Vagina (tissue), 2 donors: ENCODE results near the gene POMGNT2. TPM values are rescaled to one million over a fixed set of nuclear protein-coding genes. Genes with fewer than 3 reads are reported as not detected.

Experiments
- DNase-seq, 2 donors: peaks; one replicate each; pipeline ENCODE4 v3.0.0-alpha.2; 2017; ENCODE audit errors: extremely low spot score in 2 of 2
- H3K27ac ChIP-seq: fragments of 200-600 bp; sonication (generic); one replicate; pipeline ENCODE4 v1.5.1; 2019
- H3K27me3 ChIP-seq: fragments of 200-600 bp; sonication (generic); one replicate; pipeline ENCODE4 v1.5.1; 2019
- H3K36me3 ChIP-seq, 2 donors: fragments of 200-600 bp; sonication (generic); one replicate each; pipeline ENCODE4 v1.5.1; 2017 to 2019
- H3K4me1 ChIP-seq: fragments of 200-600 bp; sonication (generic); one replicate; pipeline ENCODE4 v1.5.1; 2019
- H3K4me3 ChIP-seq, 2 donors: fragments of 200-600 bp; sonication (generic); 1 replicate in 1 of 2; 2 replicates in 1 of 2; pipeline ENCODE4 v1.5.1; 2016 to 2019
- H3K9me3 ChIP-seq: fragments of 200-600 bp; sonication (generic); one replicate; pipeline ENCODE4 v1.5.1; 2019
- POLR2A ChIP-seq, 2 donors: fragments of 450-650 bp; IDR thresholded peaks; one replicate each; pipeline ENCODE4 v1.6.1; 2017; ENCODE audit warnings: antibody characterized with exemption in 2 of 2, mild to moderate bottlenecking in 2 of 2, moderate library complexity in 2 of 2
- POLR2AphosphoS5 ChIP-seq, 2 donors: sonication (generic); formaldehyde crosslinking; IDR thresholded peaks; one replicate each; pipeline ENCODE4 v1.9.0; 2017; ENCODE audit warnings: antibody characterized with exemption in 2 of 2, mild to moderate bottlenecking in 2 of 2, low read depth in 1 of 2; ENCODE audit not compliant: insufficient read depth in 1 of 2
- intact Hi-C: fragments of 100-400 bp; cut with DNase I; formaldehyde crosslinking; loops from one replicate; pipeline ENCODE4 v1.15.1; 2023
- total RNA-seq: library from RNA; depleted of rRNA; stranded (reverse); fragments of >200 nt; gene quantifications from one replicate; pipeline ENCODE4 v1.2.3, GENCODE V29; 2016
- TF ChIP-seq, protein P1 (sequence below), 3 experiments: fragments of 450-650 bp in 2 of 3; fragments of 200-600 bp in 1 of 3; sonication (generic) in 1 of 3; IDR thresholded peaks; one replicate each; pipeline ENCODE4 v1.5.1; 2017 to 2019; ENCODE audit warnings: antibody characterized with exemption in 3 of 3, mild to moderate bottlenecking in 2 of 3, moderate library complexity in 2 of 3

POMGNT2 gene
- total RNA-seq, 1 donor from 2014 or later = 26.8 TPM

DNA sequence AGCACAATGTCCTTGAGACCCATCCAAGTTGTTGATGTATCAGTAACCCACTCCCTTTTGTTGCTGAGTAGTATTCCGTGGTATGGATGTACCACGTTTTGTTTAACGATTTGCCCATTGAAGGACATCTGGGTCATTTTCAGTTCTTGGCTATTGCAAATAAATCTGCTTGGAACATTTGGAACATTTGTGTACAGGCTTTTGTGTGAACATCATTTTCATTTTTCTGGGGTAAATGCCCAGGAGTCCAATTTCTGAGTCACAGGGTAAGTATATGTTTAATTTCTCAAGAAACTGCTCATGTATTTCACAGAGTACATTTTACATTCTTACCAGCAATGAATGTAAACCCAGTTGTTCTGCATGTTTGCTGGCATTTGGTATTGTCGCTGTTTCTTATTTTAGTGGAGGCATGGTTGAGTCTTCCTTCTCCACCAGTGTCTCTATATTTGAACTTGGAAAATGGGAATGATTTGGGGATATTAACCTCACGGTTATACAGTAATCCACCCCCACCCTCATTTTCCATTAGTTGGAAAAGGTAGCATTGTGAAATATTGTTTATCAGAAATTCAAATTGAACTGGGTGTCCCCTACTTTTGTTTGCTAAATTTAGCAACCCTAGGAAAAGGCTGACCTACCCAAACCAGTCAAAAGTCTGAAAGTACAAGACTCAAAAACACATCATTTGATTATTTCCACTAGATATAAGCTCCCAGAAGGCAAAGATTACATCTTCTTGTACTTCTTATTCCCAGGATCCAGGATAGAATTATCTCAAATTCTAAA, 30.8 kb downstream of the POMGNT2 start:
- H3K27me3 ChIP-seq = no peaks in the 10 kb centered on the region
- H3K4me3 ChIP-seq = no peak overlapping the region
- H3K36me3 ChIP-seq = peaks cover 0 to 9% of the 10 kb centered on the region in 2 donors
- DNase-seq = no peak
- no peak for TF ChIP-seq POLR2AphosphoS5 (IDR thresholded peaks at IDR 0.05; ENCODE audit: insufficient read depth in 1 of 2, low read depth in 1 of 2)
- H3K9me3 ChIP-seq = no peaks in the 10 kb centered on the region
- H3K27ac ChIP-seq = no peak overlapping the region
- intact Hi-C loops = no loop called here
- H3K4me1 ChIP-seq = no peaks in the 10 kb centered on the region

- Histone ChIP-seq H3K27me3 (no peaks in the 10 kb centered on the region), H3K4me3 (no peak overlapping the region), H3K9me3 (no peaks in the 10 kb centered on the region), H3K4me1 (no peaks in the 10 kb centered on the region), H3K36me3 (peaks cover 0 to 3% of the 10 kb centered on the region in 2 donors), H3K27ac (no peak overlapping the region)
- TF ChIP-seq POLR2A (IDR thresholded peaks at IDR 0.05) (no peak), POLR2AphosphoS5 (IDR thresholded peaks at IDR 0.05; ENCODE audit: insufficient read depth in 1 of 2, low read depth in 1 of 2) (no peak)
- TF ChIP-seq, protein P1, sequence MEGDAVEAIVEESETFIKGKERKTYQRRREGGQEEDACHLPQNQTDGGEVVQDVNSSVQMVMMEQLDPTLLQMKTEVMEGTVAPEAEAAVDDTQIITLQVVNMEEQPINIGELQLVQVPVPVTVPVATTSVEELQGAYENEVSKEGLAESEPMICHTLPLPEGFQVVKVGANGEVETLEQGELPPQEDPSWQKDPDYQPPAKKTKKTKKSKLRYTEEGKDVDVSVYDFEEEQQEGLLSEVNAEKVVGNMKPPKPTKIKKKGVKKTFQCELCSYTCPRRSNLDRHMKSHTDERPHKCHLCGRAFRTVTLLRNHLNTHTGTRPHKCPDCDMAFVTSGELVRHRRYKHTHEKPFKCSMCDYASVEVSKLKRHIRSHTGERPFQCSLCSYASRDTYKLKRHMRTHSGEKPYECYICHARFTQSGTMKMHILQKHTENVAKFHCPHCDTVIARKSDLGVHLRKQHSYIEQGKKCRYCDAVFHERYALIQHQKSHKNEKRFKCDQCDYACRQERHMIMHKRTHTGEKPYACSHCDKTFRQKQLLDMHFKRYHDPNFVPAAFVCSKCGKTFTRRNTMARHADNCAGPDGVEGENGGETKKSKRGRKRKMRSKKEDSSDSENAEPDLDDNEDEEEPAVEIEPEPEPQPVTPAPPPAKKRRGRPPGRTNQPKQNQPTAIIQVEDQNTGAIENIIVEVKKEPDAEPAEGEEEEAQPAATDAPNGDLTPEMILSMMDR (IDR thresholded peaks at IDR 0.05) = no peak
- no peak for DNase-seq
- intact Hi-C loops = no loop called here
Measured at GRCh38 chr3:43074482-43074881, 31.4 kb downstream of the POMGNT2 start.

GRCh38 chr3:43073836-43074220, 32.1 kb downstream of the POMGNT2 start:
- no peak for TF ChIP-seq POLR2AphosphoS5 (IDR thresholded peaks at IDR 0.05; ENCODE audit: insufficient read depth in 1 of 2, low read depth in 1 of 2)
- no peak for TF ChIP-seq POLR2A (IDR thresholded peaks at IDR 0.05)
- TF ChIP-seq, protein P1 (IDR thresholded peaks at IDR 0.05) = no peak
- Histone ChIP-seq H3K27ac (no peak overlapping the region), H3K36me3 (no peaks in the 10 kb centered on the region), H3K4me3 (no peak overlapping the region), H3K9me3 (no peaks in the 10 kb centered on the region), H3K27me3 (no peaks in the 10 kb centered on the region), H3K4me1 (no peaks in the 10 kb centered on the region)
- DNase-seq = peak in 1 of 2 donors; percentile 76
- intact Hi-C loops = loop anchor here (2.0 kb wide), 1 partner anchor 17 kb away; no protein-coding TSS in a partner anchor

- Histone ChIP-seq H3K9me3 (no peaks in the 10 kb centered on the region), H3K27me3 (no peaks in the 10 kb centered on the region), H3K4me1 (no peaks in the 10 kb centered on the region), H3K36me3 (no peaks in the 10 kb centered on the region), H3K27ac (no peak overlapping the region), H3K4me3 (no peak overlapping the region)
- TF ChIP-seq POLR2AphosphoS5 (IDR thresholded peaks at IDR 0.05; ENCODE audit: insufficient read depth in 1 of 2, low read depth in 1 of 2) (no peak), POLR2A (IDR thresholded peaks at IDR 0.05) (no peak)
- TF ChIP-seq, protein P1 (IDR thresholded peaks at IDR 0.05) = no peak
- intact Hi-C loops = loop anchor here (2.0 kb wide), 1 partner anchor 16 kb away; no protein-coding TSS in a partner anchor
- peak; percentile 74 to 82 for DNase-seq
Measured at GRCh38 chr3:43073116-43073835, 32.6 kb downstream of the POMGNT2 start.

- DNase-seq = peak; percentile 65 to 67
- no peak overlapping the region for H3K27ac ChIP-seq
- H3K4me3 ChIP-seq = no peak overlapping the region
- no peaks in the 10 kb centered on the region for H3K36me3 ChIP-seq
- no peaks in the 10 kb centered on the region for H3K4me1 ChIP-seq
- no peak for TF ChIP-seq POLR2AphosphoS5 (IDR thresholded peaks at IDR 0.05; ENCODE audit: insufficient read depth in 1 of 2, low read depth in 1 of 2)
- TF ChIP-seq, protein P1 (IDR thresholded peaks at IDR 0.05) = no peak
- TF ChIP-seq POLR2A (IDR thresholded peaks at IDR 0.05) = no peak
- intact Hi-C loops = loop anchor here (2.0 kb wide), 1 partner anchor 16 kb away; no protein-coding TSS in a partner anchor
- H3K27me3 ChIP-seq = no peaks in the 10 kb centered on the region
- no peaks in the 10 kb centered on the region for H3K9me3 ChIP-seq
Measured at GRCh38 chr3:43072361-43072760, 33.5 kb downstream of the POMGNT2 start.
